ENCODE results near the gene KLHL29. TPM values are rescaled to one million over a fixed set of nuclear protein-coding genes. Genes with fewer than 3 reads are reported as not detected.
A peak's percentile ranks its signal among the peaks of the same experiment; 100 is the strongest.

KLHL29 gene
- total RNA-seq, 1 donor from 2014 or later = 5.5 TPM

- FAIRE-seq (no peak), DNase-seq (ENCODE audit: low read depth) (no peak)
- Histone ChIP-seq H3K27me3 (ENCODE audit: insufficient read depth, low read length) (no peaks in the 10 kb centered on the region), H3K4me3 (ENCODE audit: insufficient read depth, low read depth, low read length) (no peak overlapping the region), H2AFZ (ENCODE audit: low read depth, low read length) (no peak overlapping the region), H4K20me1 (ENCODE audit: insufficient read depth, low read length) (peaks cover 13% of the 10 kb centered on the region), H3K4me1 (ENCODE audit: insufficient read depth, low read length) (peaks cover 14% of the 10 kb centered on the region), H3K4me2 (ENCODE audit: low read length) (peak overlapping the region; percentile 54), H3K27ac (ENCODE audit: low read depth, low read length) (no peak overlapping the region), H3K9ac (ENCODE audit: low read length) (no peak overlapping the region), H3K79me2 (ENCODE audit: insufficient read depth, low read length) (no peaks in the 10 kb centered on the region), H3K9me3 (ENCODE audit: insufficient read depth, low read depth, low read length) (peaks cover 2% of the 10 kb centered on the region), H3K36me3 (ENCODE audit: insufficient read depth, low read length) (no peaks in the 10 kb centered on the region)
- Mint-ChIP-seq H3K9me3 (ENCODE audit: unreplicated experiment) (peaks cover 7% of the 10 kb centered on the region), H3K36me3 (ENCODE audit: low read depth, unreplicated experiment) (peaks cover 44% of the 10 kb centered on the region), H3K27ac (ENCODE audit: unreplicated experiment) (no peak overlapping the region), H3K4me3 (ENCODE audit: unreplicated experiment) (no peak overlapping the region), H3K27me3 (ENCODE audit: low read depth, unreplicated experiment) (peaks cover 13% of the 10 kb centered on the region), H3K4me1 (ENCODE audit: low read depth, unreplicated experiment) (no peaks in the 10 kb centered on the region)
- no peak for TF ChIP-seq EZH2 (IDR thresholded peaks at IDR 0.05; ENCODE audit: insufficient read depth, low read length)
- TF ChIP-seq CTCF (IDR thresholded peaks at IDR 0.05; ENCODE audit: insufficient read depth, low read depth, low read length) = no peak
Observed at GRCh38 chr2:23698116-23698693, 313.2 kb downstream of the KLHL29 start.

GRCh38 chr2:23698721-23699579, 314.0 kb downstream of the KLHL29 start:
- Mint-ChIP-seq H3K9me3 (ENCODE audit: unreplicated experiment) (peaks cover 7% of the 10 kb centered on the region), H3K27me3 (ENCODE audit: low read depth, unreplicated experiment) (peaks cover 12% of the 10 kb centered on the region), H3K4me1 (ENCODE audit: low read depth, unreplicated experiment) (no peaks in the 10 kb centered on the region), H3K4me3 (ENCODE audit: unreplicated experiment) (no peak overlapping the region), H3K27ac (ENCODE audit: unreplicated experiment) (no peak overlapping the region), H3K36me3 (ENCODE audit: low read depth, unreplicated experiment) (peaks cover 44% of the 10 kb centered on the region)
- Histone ChIP-seq H3K9me3 (ENCODE audit: insufficient read depth, low read depth, low read length) (peaks cover 2% of the 10 kb centered on the region), H3K27ac (ENCODE audit: low read depth, low read length) (no peak overlapping the region), H3K4me1 (ENCODE audit: insufficient read depth, low read length) (peaks cover 14% of the 10 kb centered on the region), H3K36me3 (ENCODE audit: insufficient read depth, low read length) (no peaks in the 10 kb centered on the region), H3K27me3 (ENCODE audit: insufficient read depth, low read length) (no peaks in the 10 kb centered on the region), H3K4me2 (ENCODE audit: low read length) (peak overlapping the region; percentile 43), H3K9ac (ENCODE audit: low read length) (no peak overlapping the region), H3K4me3 (ENCODE audit: insufficient read depth, low read depth, low read length) (no peak overlapping the region), H3K79me2 (ENCODE audit: insufficient read depth, low read length) (no peaks in the 10 kb centered on the region), H4K20me1 (ENCODE audit: insufficient read depth, low read length) (peaks cover 13% of the 10 kb centered on the region), H2AFZ (ENCODE audit: low read depth, low read length) (no peak overlapping the region)
- no peak for FAIRE-seq
- DNase-seq (ENCODE audit: low read depth) = peak; percentile 62
- no peak for TF ChIP-seq CTCF (IDR thresholded peaks at IDR 0.05; ENCODE audit: insufficient read depth, low read depth, low read length)
- TF ChIP-seq EZH2 (IDR thresholded peaks at IDR 0.05; ENCODE audit: insufficient read depth, low read length) = no peak

- Histone ChIP-seq H3K36me3 (ENCODE audit: insufficient read depth, low read length) (no peaks in the 10 kb centered on the region), H4K20me1 (ENCODE audit: insufficient read depth, low read length) (peaks cover 13% of the 10 kb centered on the region), H3K4me1 (ENCODE audit: insufficient read depth, low read length) (peaks cover 14% of the 10 kb centered on the region), H3K27me3 (ENCODE audit: insufficient read depth, low read length) (no peaks in the 10 kb centered on the region), H3K4me2 (ENCODE audit: low read length) (no peak overlapping the region), H3K4me3 (ENCODE audit: insufficient read depth, low read depth, low read length) (no peak overlapping the region), H3K79me2 (ENCODE audit: insufficient read depth, low read length) (no peaks in the 10 kb centered on the region), H3K9ac (ENCODE audit: low read length) (no peak overlapping the region), H3K27ac (ENCODE audit: low read depth, low read length) (no peak overlapping the region), H3K9me3 (ENCODE audit: insufficient read depth, low read depth, low read length) (peaks cover 2% of the 10 kb centered on the region), H2AFZ (ENCODE audit: low read depth, low read length) (no peak overlapping the region)
- Mint-ChIP-seq H3K4me1 (ENCODE audit: low read depth, unreplicated experiment) (no peaks in the 10 kb centered on the region), H3K36me3 (ENCODE audit: low read depth, unreplicated experiment) (peaks cover 38% of the 10 kb centered on the region), H3K27ac (ENCODE audit: unreplicated experiment) (no peak overlapping the region), H3K9me3 (ENCODE audit: unreplicated experiment) (peaks cover 7% of the 10 kb centered on the region), H3K4me3 (ENCODE audit: unreplicated experiment) (no peak overlapping the region), H3K27me3 (ENCODE audit: low read depth, unreplicated experiment) (peaks cover 6% of the 10 kb centered on the region)
- no peak for TF ChIP-seq CTCF (IDR thresholded peaks at IDR 0.05; ENCODE audit: insufficient read depth, low read depth, low read length)
- no peak for DNase-seq (ENCODE audit: low read depth)
- no peak for FAIRE-seq
Observed at GRCh38 chr2:23699580-23699925, 314.6 kb downstream of the KLHL29 start.
